Measurements from ENCODE around the gene SMIM5.

SMIM5 gene

DNA sequence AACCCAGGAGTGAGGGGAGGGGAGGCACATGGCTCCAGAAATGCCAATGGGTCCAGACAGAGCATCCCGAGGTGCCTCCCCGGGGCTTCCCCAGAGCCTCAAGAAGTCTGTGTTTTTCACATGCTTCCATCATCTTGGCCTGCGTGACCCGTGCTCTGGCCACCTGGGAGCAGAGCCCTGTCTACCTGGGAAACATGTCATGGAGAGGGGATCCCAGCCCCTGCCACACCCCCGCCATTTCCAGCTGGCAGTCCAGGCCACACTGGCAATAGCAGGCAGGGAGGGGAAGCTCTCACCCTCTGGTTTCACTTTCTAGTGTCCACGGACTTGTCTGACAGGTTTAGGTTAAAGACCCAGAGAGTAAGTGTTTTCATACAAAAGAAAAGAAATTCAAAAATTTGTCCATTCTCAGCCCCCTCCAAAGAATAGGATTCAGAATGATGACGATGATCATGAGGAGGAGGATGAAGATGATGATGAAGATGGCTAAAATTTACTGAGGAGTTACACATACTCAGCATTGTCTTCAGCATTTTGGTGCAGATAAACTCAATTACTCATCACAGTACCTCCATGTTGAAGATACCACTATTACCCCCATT is 9.0 kb downstream of the SMIM5 start:
- peak in 1 of 3 donors; percentile 13 for DNase-seq

DNA sequence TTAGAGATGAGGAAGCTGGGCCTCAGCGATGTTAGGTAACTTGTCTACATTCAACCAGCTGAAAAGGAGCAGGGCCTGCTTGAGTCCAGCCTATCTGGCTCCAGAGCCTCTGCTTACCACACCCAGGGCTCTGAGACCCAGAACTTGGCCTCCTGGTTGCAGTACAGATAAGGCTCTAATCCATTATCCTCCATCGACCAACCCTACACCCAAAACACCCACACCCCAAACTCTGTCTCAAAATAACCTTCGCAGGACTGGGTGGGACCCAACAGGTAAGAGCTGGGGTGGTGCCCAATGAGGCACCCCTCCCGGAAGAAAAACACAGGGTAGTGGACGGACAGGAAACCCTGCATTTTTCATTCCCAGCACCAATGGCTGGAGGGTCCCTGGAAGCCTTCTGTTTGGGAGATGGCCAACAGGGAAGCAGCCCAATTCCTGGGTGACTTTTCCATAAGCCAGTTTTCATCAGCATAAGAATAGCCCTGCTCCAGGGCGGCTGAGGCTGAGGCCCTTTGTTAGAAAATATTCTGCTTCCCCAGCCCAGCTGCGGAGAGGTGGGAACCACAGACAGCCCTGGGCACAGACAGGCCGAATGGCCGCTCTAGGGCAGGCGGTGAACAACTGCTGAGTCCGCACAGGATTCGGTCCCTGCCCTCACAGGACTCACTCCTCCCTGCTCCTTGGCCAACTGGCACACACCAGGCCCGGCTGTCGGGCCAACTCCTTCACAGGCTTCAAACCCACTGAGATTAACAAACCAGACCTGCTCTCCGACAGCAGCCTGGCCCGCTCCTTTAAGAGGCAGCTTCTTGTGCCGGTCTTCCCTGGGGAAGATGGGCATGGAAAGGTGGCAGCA is 9.8 kb downstream of the SMIM5 start:
- DNase-seq = no peak

DNA sequence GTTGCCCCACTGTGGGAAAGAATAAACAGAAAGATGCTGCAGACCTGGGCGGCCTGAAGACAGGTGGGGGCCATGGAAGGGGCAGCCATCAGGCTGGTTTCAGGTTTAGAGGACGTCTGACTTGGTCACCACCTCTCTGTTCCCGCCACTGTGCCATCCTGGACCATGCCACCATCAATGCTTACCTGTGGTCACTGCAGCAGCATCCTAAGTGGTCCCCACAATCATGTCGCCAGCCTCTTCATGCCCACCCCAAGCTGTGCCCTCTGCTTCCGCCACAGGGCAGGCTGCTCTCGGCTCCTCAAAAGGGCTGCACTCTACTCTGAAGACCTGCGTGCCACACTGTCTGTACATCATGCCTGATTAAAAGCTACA is 10.4 kb downstream of the SMIM5 start:
- no peak for DNase-seq

DNA sequence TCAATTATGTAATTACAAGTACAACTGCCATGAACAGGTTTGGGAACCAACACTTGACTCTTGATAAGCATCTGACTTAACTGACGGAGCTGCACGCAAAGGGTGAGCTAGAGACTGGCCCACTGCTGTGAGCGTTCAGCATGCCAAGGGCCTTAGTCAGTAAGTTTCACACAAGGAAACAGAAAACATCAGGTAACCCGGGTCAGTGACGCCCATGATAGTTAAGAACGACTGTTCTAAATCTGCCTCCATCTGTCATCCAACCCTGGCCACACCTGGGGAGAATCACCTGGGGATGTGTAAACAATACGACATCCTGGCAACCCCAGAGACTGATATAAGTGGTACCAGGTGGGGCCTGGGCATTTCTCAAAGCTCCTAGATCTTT is 12.3 kb downstream of the SMIM5 start:
- DNase-seq = no peak

DNA sequence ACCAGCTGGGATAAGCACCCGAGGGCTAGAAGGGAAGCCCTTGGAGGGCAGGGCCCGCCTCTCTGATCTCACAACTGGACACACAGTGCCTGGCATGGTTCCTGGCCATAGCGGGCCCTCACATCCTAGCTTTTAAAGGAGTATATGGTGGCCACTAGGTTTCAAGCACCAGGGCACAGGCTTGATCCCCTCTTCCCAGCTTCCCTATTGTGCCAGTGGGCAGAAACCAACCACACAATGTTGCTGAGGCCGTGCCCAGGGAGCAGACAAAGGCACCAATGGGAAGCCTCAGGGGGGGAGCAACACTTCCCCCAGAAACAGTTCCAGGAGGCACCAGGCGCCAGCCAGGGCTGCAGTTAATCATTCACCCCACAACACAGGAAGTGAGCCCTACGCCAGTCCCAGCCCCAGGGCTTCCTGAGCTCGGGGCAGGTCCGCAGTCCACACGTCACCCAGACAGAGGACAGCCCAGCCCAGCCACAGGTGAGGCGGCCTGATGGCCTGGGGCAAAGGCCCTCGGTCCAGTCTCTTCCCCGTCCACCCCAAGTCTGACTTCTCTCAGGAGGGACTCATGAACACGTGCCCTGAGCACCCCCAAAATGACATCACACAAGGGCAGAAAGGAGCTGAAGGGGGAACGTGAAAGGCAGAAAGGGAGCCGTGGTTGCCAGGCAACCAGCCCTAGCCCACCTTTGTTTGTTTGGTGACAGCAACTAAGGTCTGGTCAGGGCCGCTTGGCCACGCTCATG is 12.8 kb downstream of the SMIM5 start:
- DNase-seq = peak; percentile 55 to 63 (median 57)

DNA sequence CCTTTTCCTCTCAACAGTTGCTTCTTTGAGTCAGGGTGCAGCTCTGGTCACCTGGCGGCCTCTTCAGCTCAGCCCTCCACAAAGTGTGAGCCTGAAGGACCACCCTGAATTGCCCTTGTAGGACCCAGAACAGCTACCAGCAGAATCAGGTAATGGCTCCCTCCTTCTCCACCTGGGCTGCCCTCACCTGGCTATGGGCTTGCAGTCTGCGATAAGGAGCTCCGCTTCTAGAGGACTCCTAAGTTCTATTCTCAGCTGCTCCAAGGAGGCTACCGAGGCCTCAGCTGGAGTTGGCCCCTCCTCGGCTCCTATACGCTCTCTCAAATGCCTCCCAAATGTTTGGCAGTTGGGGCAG is 13.4 kb downstream of the SMIM5 start:
- no peak for DNase-seq

DNA sequence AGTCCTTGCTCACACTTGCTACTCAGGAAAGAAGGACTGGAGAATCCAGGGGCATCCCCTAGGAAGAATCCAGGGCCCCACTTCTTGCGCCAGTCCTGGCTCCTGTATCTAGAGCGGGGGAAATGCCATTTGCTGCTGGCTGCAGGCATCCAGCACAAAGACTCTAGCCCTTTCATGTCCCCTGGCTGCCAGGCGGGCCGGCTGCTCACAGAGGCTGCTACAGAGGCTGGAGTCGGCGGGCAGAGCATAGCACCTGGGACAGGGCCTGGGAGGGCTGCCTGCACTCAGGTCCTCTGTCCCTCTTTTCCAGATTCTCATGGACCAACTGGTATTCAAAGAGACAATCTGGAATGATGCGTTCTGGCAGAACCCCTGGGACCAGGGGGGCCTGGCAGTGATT is 13.8 kb downstream of the SMIM5 start:
- no peak for DNase-seq

DNA sequence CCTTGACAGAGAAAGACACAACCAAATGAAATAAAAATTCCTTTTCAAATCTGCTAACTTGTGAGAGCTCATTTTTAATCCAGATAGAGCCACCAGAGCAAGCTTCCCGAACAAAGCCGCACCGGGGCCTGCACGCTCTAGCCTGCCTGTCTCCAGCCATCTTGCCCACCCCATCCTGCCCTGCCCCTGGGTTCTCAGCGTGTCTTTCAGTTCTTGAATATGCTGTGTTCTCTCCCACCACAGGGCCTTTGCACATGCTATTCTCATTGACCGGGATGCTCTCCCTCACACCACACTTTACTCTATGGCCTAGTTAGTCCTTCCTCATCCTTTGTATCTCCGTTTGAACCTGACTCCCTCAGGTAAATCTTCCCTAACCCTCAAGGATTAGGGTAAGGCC is 14.7 kb downstream of the SMIM5 start:
- DNase-seq = no peak

DNA sequence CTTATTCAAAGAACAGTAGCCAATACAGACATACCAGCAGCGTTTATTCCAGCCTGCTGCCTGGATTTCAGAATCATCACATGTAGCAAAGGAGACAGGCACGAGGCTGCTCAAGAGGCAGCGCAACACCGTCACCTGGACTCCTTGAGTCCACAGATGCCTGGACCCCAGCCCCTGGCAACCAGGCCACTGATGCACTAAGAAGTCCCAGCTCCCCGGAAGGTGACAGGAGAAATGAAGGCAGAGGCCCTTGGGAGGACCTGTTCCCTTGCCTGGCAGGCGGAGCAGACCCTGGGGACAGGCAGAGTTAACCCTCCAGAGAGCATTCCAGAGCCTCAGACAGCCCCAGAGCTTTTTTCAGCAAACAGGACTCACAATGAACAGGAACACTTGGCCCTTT is 16.5 kb downstream of the SMIM5 start:
- DNase-seq = no peak

DNA sequence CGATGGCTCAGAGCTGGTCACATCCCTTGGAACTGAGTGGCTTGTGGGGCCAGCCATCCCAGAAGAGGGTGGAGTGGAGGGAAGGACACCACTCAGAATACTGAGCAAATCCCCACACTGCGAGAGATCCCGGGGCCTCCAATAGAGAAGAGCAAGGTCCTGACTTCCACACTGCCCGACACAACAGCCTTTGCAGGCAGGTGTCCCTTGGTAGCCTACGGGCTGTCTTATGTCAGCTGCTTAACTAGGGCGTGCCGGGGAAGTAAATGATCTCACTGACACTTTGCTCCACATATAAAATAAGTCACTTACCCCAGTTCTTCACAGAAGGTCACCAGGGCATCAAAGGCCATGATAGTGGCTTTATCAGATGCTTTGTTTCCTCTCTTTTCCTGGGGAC is 17.6 kb downstream of the SMIM5 start:
- no peak for DNase-seq

DNA sequence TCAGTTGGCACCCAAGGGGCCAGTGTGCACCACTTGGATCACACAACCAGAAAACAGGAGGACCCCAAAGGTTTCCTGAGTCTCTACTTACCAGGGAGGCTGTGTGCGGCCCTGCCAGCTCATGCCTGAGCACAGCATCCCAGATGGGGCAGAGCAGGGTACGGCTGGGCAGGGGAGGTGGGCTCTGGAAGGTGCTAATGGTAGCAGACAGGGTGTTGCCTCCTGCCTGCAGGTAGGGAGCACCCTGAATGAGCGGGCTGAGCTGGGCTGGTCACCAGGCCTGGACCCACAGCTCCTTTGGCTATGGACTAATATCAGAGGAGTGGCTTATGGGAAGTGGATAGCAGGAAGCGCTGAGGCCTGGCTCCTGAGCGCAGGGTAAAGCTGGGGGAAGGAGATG is 19.1 kb downstream of the SMIM5 start:
- DNase-seq = no peak

DNA sequence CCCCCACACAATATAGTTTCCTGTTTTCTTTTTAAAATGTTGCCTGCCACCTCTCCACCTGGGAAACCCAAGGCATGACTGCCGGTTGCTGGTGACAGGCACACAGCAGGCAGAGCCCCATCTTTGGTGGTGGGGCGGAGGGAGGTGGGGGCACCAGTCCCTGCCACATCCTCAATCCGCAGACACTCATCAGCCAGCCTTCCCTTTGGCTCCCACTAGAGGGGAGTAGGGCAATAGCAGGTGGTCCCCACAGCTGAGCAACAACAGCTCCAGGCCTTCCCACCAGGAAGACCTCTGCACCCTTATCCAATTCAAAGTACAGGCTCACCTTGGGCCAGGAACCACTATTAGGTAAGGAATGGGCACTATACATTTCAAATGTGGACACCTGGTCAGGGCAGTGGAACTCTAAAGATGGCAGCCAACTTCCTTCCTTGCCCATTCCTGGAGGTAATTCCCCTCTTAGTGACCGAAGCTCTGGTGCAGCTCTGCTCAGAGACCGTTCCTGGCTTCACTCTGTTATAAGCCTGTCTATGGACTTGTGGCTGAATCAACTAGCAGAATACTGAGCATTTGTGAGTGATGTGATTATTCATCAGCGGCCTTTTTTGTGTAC is 19.8 kb downstream of the SMIM5 start:
- peak; percentile 36 to 42 (median 37) for DNase-seq

DNA sequence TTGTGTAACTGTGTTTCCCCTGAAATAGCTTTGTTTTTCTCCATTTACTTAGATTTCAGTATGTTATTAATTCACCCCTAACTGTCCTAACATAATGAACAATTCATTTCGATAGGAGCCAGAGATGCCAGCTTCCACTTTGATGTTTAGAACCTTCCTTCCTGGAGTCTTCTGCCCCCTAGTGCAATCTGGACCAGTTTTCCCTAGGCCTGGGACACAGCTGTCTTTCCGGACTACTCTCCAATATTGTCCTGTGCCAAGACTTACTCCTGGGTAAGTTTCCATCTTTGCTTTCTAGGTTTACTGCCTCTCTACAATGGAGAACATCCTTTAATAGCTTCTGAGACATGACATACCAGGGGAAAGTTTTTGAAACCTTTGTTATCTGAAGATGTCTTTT is 20.9 kb downstream of the SMIM5 start:
- DNase-seq = no peak

DNA sequence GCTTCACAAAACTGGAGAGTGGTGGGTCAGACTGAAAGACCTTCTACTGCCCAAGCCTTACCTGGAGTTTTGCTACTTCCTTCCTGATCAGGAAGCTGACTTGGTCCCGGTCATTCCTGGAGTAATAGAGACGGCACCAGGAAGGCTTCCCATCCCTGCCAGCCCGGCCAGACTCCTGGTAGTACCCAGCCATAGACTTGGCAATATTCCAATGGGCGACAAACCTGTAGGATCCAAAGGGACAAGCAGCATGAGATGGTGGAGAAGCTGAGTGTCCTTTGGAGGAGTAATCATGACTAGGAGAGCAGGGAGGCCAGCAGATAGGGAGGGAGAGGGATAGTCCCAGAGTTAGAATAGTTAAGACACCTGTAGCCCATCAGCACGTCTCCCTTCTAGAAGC is 25.0 kb downstream of the SMIM5 start:
- DNase-seq = no peak

DNA sequence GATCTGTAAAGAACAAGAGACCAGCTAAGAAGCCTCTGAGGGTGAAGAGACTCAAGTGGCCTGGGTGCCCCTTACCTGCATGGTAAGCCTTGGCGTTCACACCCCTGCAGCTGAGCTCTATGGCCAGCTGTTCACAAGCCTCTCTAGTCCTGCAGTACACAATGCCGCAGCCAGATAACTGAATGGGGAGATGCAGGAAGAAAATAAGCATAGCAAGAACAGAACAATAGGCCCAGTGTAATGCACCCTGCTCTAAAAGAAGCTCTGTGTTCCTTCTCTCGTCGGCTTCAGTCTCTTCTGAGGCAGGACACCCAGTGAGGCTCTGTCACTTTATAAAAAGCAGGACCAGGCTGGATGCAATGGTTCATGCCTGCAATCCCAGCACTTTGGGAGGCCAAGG is 28.3 kb downstream of the SMIM5 start:
- DNase-seq = no peak

DNA sequence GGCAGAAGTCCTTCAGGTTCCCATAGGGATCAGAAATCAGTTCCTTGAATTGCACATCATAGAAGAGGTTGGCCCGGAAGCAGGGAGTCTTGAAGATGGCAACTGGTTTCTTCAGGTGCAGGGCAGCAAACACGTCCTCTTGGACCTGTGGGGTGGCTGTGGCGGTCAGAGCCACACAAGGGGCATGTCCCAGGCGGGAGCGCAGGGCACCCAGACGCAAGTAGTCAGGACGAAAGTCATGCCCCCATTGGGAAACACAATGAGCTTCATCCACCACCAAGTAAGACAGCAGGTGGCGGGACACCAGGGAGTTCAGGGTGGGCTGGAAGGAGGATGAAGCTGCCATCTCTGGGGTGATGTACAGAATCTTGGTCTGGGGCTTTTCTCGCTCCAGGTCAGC is 29.3 kb downstream of the SMIM5 start:
- no peak for DNase-seq

DNA sequence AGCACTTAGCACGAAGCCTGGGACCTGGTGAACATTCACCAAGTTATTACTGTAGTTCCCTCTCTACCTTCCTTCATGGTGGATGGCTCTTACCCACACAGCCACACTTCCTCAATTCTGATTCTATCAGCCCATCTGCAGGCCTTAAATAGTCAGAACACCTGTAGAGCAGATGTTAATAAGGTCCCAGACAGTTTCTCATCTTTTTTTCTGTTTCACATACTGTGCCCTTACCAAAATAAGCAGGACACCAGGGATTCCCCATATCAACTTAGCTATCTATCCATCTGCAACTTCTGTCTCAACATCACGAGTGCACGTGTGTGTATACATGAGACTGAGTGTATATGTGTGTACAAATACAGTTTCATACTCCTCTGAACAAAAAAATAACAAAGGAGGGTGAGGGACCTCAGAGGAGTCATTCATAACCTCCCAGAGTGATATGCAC is 30.9 kb downstream of the SMIM5 start:
- no peak for DNase-seq

DNA sequence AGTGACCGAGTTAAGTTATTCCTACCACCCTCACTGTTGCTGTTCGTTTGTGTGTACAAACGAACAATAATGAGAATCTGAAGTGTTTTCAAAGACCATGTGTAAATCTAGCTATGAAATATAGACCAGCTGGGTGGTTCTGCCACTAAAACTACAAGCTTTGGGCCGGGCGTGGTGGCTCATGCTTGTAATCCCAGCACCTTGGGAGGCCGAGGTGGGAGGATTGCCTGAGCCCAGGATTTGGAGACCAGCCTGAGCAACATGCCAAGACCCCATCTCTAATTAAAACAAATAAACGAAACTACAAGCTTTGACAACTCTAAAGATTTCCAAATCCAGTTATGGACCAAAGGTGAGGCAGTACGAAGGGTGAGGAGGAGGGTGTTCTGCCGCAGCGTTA is 32.7 kb downstream of the SMIM5 start:
- no peak for DNase-seq

DNA sequence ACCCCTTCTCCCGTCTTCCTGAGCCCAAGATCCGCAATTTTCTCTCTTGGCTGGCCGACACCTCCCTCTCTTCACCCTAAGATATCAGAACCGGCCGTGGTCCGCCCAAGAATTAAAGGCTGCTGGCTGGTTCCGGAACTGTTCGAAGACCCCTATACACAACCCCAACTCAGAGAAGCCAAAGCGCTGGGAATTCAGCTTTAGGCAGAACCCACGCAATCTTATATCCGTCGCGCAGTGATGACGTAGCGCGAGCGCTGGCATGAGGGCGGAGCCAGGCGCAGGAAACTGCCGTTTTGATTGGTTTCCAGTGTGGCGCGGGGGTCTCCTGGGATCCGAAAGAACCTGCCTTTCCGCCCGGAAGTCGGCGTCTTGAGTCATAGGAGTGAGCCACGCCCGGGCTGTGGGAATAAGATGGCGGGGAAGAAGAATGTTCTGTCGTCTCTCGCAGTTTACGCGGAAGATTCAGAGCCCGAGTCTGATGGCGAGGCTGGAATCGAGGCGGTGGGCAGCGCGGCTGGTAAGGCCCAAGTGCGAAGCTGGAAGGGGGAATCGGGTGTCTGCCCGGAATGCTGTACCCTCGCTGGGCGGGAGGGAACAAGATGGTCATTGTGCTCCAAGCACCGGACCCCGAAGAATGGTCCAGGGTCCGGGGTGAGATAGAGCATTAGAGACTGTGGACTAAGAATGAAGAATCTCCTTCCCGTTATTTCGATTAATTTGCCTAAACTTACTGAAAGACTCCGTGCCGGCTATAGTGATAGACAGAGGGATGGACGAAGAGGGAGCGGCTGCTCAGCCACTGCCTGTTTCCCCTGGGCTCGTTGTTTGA is 33.9 kb downstream of the SMIM5 start, which contains the start of the genes RECQL5 and SAP30BP:
TSS of gene RECQL5 (minus strand) at position 196 of the 832 bp plus-strand sequence. CDS start 597 bp downstream, outside the sequence.
TSS of gene SAP30BP (plus strand) at position 380 of the 832 bp plus-strand sequence. CDS start at position 415, 35 bp downstream.
- peak; percentile 99 for DNase-seq

DNA sequence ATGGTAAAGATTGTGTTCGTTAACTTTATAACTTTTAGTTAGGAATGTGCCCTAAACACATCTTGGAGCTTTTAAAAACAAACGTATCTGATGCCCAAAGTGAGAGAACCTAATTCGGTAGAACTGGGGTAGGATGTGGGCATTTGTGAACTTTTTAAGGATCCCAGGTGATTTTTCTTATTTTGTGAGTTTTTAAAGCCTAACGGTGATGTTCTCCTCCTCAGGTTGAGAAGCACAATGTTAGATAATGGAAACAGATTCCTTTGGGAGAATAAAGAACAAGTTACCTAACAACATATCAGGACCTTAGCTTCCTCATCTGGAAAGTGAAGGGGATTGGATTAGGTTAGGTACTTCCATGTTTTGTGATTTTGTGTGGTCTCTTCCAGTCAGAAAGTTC is 34.6 kb downstream of the SMIM5 start:
- DNase-seq = no peak

DNA sequence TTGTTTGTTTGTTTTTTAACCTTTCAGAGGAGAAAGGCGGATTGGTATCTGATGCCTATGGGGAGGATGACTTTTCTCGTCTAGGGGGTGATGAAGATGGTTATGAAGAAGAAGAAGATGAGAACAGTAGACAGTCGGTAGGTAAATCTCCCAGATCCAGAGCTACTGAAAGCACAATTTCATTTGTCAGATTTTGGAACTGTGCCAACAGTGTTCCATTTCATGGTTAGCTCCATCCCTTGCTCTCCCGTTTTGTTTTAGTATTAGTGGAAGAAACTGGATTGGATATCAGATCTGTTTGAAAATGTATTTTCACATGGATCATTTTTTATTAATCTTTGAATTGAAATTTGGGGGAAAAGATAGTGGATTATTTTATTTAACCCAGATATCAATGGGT is 35.3 kb downstream of the SMIM5 start:
- no peak for DNase-seq

DNA sequence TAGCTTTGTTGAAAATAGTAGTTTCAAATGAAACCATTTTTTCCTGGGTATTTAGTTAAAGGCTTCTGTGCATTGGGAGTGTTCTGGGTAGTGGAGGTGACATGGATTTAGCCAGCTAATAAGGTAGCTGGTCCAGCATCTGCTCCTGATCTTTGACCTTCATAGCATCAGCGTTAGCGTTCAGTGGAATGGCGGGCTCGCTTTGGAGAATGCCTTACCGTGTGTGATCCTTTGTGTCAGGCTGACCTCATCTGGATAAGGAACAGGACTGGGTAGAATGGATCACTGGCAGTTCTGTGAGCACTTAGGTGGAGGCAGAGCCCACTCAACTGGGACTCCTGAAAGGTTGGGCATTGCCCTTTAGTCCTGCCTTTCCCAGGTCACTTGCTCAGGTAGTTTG is 37.6 kb downstream of the SMIM5 start:
- no peak for DNase-seq
